ENCODE data around the gene UMODL1. TPM values are rescaled to one million over a fixed set of nuclear protein-coding genes. Genes with fewer than 3 reads are reported as not detected.

UMODL1 gene
- not detected for total RNA-seq

GRCh38 chr21:42071146-42071737, at the start of gene UMODL1:
Gene UMODL1, plus strand, starts transcription at chr21:42071317. Its CDS starts 0 bp downstream, at chr21:42071317.
- H3K27me3 ChIP-seq (ENCODE audit: control insufficient read depth in 3 of 3, insufficient read depth in 3 of 3, low read length in 3 of 3), result peaks cover 36 to 40% (median 37%) of the 10 kb centered on the region in 3 donors
- no peaks in the 10 kb centered on the region for H3K4me1 ChIP-seq (ENCODE audit: control insufficient read depth in 3 of 3, insufficient read depth in 3 of 3, low read length in 3 of 3)
- H3K36me3 ChIP-seq (ENCODE audit: control insufficient read depth in 3 of 3, insufficient read depth in 3 of 3, low read length in 3 of 3), result no peaks in the 10 kb centered on the region
- no peak within 1 kb of the TSS for H3K27ac ChIP-seq (ENCODE audit: low read depth, low read length)
- H3K9me3 ChIP-seq (ENCODE audit: control insufficient read depth in 3 of 3, low read length in 3 of 3), result no peaks in the 10 kb centered on the region
- H3K9ac ChIP-seq (ENCODE audit: low read depth in 1 of 3, low read length in 3 of 3), result no peak within 1 kb of the TSS
- H3K4me3 ChIP-seq (ENCODE audit: low read length in 3 of 3), result no peak within 1 kb of the TSS

- H3K36me3 ChIP-seq (ENCODE audit: control insufficient read depth in 3 of 3, insufficient read depth in 3 of 3, low read length in 3 of 3), result no peaks in the 10 kb centered on the region
- no peaks in the 10 kb centered on the region for H3K9me3 ChIP-seq (ENCODE audit: control insufficient read depth in 3 of 3, low read length in 3 of 3)
- H3K9ac ChIP-seq (ENCODE audit: low read depth in 1 of 3, low read length in 3 of 3), result no peak overlapping the region
- H3K4me3 ChIP-seq (ENCODE audit: low read length in 3 of 3), result no peak overlapping the region
- H3K27ac ChIP-seq (ENCODE audit: low read depth, low read length), result no peak overlapping the region
- peaks cover 23 to 34% (median 31%) of the 10 kb centered on the region in 3 donors for H3K27me3 ChIP-seq (ENCODE audit: control insufficient read depth in 3 of 3, insufficient read depth in 3 of 3, low read length in 3 of 3)
- peaks cover 0 to 4% (median 0%) of the 10 kb centered on the region in 3 donors for H3K4me1 ChIP-seq (ENCODE audit: control insufficient read depth in 3 of 3, insufficient read depth in 3 of 3, low read length in 3 of 3)
Observed at GRCh38 chr21:42021371-42022090, 49.6 kb upstream of the UMODL1 start.

GRCh38 chr21:42022091-42022430, 49.1 kb upstream of the UMODL1 start:
- Histone ChIP-seq H3K27ac (ENCODE audit: low read depth, low read length) (no peak overlapping the region), H3K36me3 (ENCODE audit: control insufficient read depth in 3 of 3, insufficient read depth in 3 of 3, low read length in 3 of 3) (no peaks in the 10 kb centered on the region), H3K9ac (ENCODE audit: low read depth in 1 of 3, low read length in 3 of 3) (no peak overlapping the region), H3K4me1 (ENCODE audit: control insufficient read depth in 3 of 3, insufficient read depth in 3 of 3, low read length in 3 of 3) (peaks cover 0 to 4% (median 0%) of the 10 kb centered on the region in 3 donors), H3K4me3 (ENCODE audit: low read length in 3 of 3) (no peak overlapping the region), H3K27me3 (ENCODE audit: control insufficient read depth in 3 of 3, insufficient read depth in 3 of 3, low read length in 3 of 3) (peaks cover 23 to 34% (median 31%) of the 10 kb centered on the region in 3 donors), H3K9me3 (ENCODE audit: control insufficient read depth in 3 of 3, low read length in 3 of 3) (no peaks in the 10 kb centered on the region)

GRCh38 chr21:42022906-42023305, 48.2 kb upstream of the UMODL1 start:
- no peaks in the 10 kb centered on the region for H3K36me3 ChIP-seq (ENCODE audit: control insufficient read depth in 3 of 3, insufficient read depth in 3 of 3, low read length in 3 of 3)
- no peak overlapping the region for H3K9ac ChIP-seq (ENCODE audit: low read depth in 1 of 3, low read length in 3 of 3)
- peaks cover 23 to 34% (median 31%) of the 10 kb centered on the region in 3 donors for H3K27me3 ChIP-seq (ENCODE audit: control insufficient read depth in 3 of 3, insufficient read depth in 3 of 3, low read length in 3 of 3)
- H3K9me3 ChIP-seq (ENCODE audit: control insufficient read depth in 3 of 3, low read length in 3 of 3), result no peaks in the 10 kb centered on the region
- peaks cover 0 to 4% (median 0%) of the 10 kb centered on the region in 3 donors for H3K4me1 ChIP-seq (ENCODE audit: control insufficient read depth in 3 of 3, insufficient read depth in 3 of 3, low read length in 3 of 3)
- no peak overlapping the region for H3K27ac ChIP-seq (ENCODE audit: low read depth, low read length)
- H3K4me3 ChIP-seq (ENCODE audit: low read length in 3 of 3), result no peak overlapping the region

- Histone ChIP-seq H3K4me1 (ENCODE audit: control insufficient read depth in 3 of 3, insufficient read depth in 3 of 3, low read length in 3 of 3) (peaks cover 0 to 4% (median 0%) of the 10 kb centered on the region in 3 donors), H3K9ac (ENCODE audit: low read depth in 1 of 3, low read length in 3 of 3) (no peak overlapping the region), H3K27ac (ENCODE audit: low read depth, low read length) (no peak overlapping the region)
Observed at GRCh38 chr21:42025376-42026081, 45.6 kb upstream of the UMODL1 start.

GRCh38 chr21:42026082-42026435, 45.1 kb upstream of the UMODL1 start:
- no peaks in the 10 kb centered on the region for H3K36me3 ChIP-seq (ENCODE audit: control insufficient read depth in 3 of 3, insufficient read depth in 3 of 3, low read length in 3 of 3)
- peaks cover 17 to 23% (median 19%) of the 10 kb centered on the region in 3 donors for H3K27me3 ChIP-seq (ENCODE audit: control insufficient read depth in 3 of 3, insufficient read depth in 3 of 3, low read length in 3 of 3)
- H3K4me3 ChIP-seq (ENCODE audit: low read length in 3 of 3), result no peak overlapping the region
- H3K9ac ChIP-seq (ENCODE audit: low read depth in 1 of 3, low read length in 3 of 3), result no peak overlapping the region
- H3K4me1 ChIP-seq (ENCODE audit: control insufficient read depth in 3 of 3, insufficient read depth in 3 of 3, low read length in 3 of 3), result peaks cover 0 to 4% (median 0%) of the 10 kb centered on the region in 3 donors
- H3K9me3 ChIP-seq (ENCODE audit: control insufficient read depth in 3 of 3, low read length in 3 of 3), result no peaks in the 10 kb centered on the region
- H3K27ac ChIP-seq (ENCODE audit: low read depth, low read length), result no peak overlapping the region

More at GRCh38 chr21:42025376-42026081, 45.6 kb upstream of the UMODL1 start:
- no peaks in the 10 kb centered on the region for H3K36me3 ChIP-seq (ENCODE audit: control insufficient read depth in 3 of 3, insufficient read depth in 3 of 3, low read length in 3 of 3)
- H3K4me3 ChIP-seq (ENCODE audit: low read length in 3 of 3), result no peak overlapping the region
- H3K9me3 ChIP-seq (ENCODE audit: control insufficient read depth in 3 of 3, low read length in 3 of 3), result no peaks in the 10 kb centered on the region
- peaks cover 22 to 24% (median 23%) of the 10 kb centered on the region in 3 donors for H3K27me3 ChIP-seq (ENCODE audit: control insufficient read depth in 3 of 3, insufficient read depth in 3 of 3, low read length in 3 of 3)

- Histone ChIP-seq H3K27ac (ENCODE audit: low read depth, low read length) (no peak overlapping the region), H3K4me3 (ENCODE audit: low read length in 3 of 3) (no peak overlapping the region), H3K9ac (ENCODE audit: low read depth in 1 of 3, low read length in 3 of 3) (no peak overlapping the region), H3K4me1 (ENCODE audit: control insufficient read depth in 3 of 3, insufficient read depth in 3 of 3, low read length in 3 of 3) (peaks cover 0 to 4% (median 0%) of the 10 kb centered on the region in 3 donors), H3K27me3 (ENCODE audit: control insufficient read depth in 3 of 3, insufficient read depth in 3 of 3, low read length in 3 of 3) (peaks cover 11 to 14% (median 11%) of the 10 kb centered on the region in 3 donors), H3K36me3 (ENCODE audit: control insufficient read depth in 3 of 3, insufficient read depth in 3 of 3, low read length in 3 of 3) (no peaks in the 10 kb centered on the region), H3K9me3 (ENCODE audit: control insufficient read depth in 3 of 3, low read length in 3 of 3) (no peaks in the 10 kb centered on the region)
Observed at GRCh38 chr21:42027085-42027821, 43.9 kb upstream of the UMODL1 start.

- H3K4me3 ChIP-seq (ENCODE audit: low read length in 3 of 3), result no peak overlapping the region
- H3K27me3 ChIP-seq (ENCODE audit: control insufficient read depth in 3 of 3, insufficient read depth in 3 of 3, low read length in 3 of 3), result peaks cover 11 to 13% (median 11%) of the 10 kb centered on the region in 3 donors
- H3K36me3 ChIP-seq (ENCODE audit: control insufficient read depth in 3 of 3, insufficient read depth in 3 of 3, low read length in 3 of 3), result no peaks in the 10 kb centered on the region
- no peak overlapping the region for H3K9ac ChIP-seq (ENCODE audit: low read depth in 1 of 3, low read length in 3 of 3)
- no peak overlapping the region for H3K27ac ChIP-seq (ENCODE audit: low read depth, low read length)
- H3K9me3 ChIP-seq (ENCODE audit: control insufficient read depth in 3 of 3, low read length in 3 of 3), result no peaks in the 10 kb centered on the region
- peaks cover 0 to 4% (median 0%) of the 10 kb centered on the region in 3 donors for H3K4me1 ChIP-seq (ENCODE audit: control insufficient read depth in 3 of 3, insufficient read depth in 3 of 3, low read length in 3 of 3)
Observed at GRCh38 chr21:42027822-42028765, 43.0 kb upstream of the UMODL1 start.

All from skeletal muscle tissue (tissue), 4 donors.